ENCODE results near the gene CD207.

- TF ChIP-seq POLR2A (IDR thresholded peaks at IDR 0.05; ENCODE audit: low read length) (no peak), GATA1 (IDR thresholded peaks at IDR 0.05; ENCODE audit: low read depth, low read length) (no peak)
These were observed 8.2 kb downstream of the CD207 start for GRCh38 chr2:70827388-70827787.

Measured in erythroblast (primary cell).